NCI-H2107 treated with DMSO at 0.1 percent for 48 hours (cell line): ENCODE results near the gene GFI1.
"Not testable (repeated sequence)": the region's sequence is repeated elsewhere in the genome, so short reads cannot be mapped to it uniquely, and the experiment has no call there.

ENCODE experiments used
- DNase-seq: peaks from one replicate; lab custom pipeline; 2025; ENCODE audit not compliant: unreplicated experiment; lab: John Stamatoyannopoulos, UW

Gene GFI1

DNA sequence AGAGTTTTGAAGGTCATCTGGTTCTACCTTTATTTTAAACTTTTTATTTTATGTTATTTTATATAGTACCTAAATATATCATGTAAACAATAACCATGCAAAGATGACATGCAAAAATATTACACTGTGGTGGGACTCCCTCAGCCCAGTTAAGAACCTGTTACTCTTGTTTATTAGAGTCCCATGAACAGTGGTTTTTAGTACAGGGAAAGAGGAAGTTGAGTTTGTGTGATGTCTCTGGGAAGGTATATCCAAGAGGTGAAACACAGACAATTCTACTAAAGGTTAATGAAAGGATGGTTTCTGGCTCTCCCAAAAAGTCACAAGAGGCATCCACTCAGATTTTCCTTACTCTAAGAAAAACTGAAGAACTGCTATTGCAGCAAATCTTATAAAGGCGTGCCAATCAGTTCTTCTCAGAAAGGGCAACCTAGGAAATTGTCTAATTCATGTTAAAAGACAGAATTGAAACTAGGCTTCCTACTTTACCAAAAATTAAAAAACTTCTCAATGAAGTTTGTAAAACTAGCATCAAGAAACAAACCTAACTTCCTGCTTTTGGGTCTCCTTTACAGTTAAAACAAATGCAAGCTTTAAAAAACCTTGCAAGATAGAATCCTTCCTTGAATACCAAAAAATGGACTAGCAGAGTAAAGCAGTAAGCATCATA is 19.9 kb downstream of the GFI1 start:
- no peak for DNase-seq

DNA sequence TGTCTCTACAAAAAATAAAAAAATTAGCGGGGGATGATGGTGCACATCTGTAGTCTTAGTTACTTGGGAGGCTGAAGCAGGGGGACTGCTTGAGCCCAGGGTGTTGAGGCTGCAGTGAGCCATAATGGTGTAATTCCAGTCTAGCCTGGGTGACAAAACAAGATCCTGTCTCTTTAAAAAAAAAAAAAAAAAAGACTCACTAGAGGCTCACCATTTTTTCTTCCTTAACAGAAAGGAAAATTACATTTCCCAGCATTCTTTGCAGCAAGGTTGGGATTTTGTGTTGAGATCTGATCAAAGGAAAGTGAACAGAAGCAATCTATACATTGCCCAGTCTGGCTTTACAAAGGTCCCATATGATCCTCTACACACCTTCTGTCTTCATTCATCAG is 21.5 kb downstream of the GFI1 start:
- no peak for DNase-seq

DNA sequence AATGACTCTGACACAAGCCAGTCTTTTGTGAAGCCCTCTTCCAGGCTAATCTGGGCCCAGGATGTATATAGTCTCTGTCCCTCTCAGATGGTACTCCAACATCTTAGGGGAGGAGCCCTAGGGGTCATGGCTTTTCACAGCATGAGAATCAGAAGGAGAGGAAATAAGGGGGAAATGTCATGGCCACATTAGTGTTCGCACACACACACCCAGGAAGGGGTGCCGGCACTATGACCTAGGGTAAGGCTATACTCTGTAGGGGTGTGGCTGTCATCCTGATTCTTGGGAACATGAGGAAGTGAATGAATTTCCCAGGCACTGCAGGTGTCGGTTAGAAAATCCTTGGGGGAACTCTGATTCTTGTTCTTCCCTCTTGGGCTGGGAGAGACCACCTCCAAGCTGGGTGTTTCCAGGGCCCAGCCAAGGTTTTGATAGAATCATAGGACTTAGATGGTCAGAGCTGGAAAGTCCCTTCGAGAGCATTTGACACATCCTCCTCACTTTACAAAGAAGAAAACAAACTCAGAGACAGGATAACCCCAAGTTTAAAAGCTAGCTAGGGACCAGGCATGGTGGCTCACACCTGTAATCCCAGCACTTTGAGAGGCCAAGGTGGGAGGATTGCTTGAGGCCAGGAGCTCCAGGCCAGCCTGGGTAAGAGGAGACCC is 22.0 kb downstream of the GFI1 start:
- DNase-seq: no peak

- peak; percentile 97 for DNase-seq
Measured at GRCh38 chr1:92461364-92462097, 25.2 kb downstream of the GFI1 start.

- DNase-seq: no peak
Measured at GRCh38 chr1:92459871-92460320, 26.8 kb downstream of the GFI1 start.

- DNase-seq: no peak
Measured at GRCh38 chr1:92458146-92458545, 28.6 kb downstream of the GFI1 start.

- DNase-seq: no peak
Measured at GRCh38 chr1:92447976-92448375, 38.7 kb downstream of the GFI1 start.

DNA sequence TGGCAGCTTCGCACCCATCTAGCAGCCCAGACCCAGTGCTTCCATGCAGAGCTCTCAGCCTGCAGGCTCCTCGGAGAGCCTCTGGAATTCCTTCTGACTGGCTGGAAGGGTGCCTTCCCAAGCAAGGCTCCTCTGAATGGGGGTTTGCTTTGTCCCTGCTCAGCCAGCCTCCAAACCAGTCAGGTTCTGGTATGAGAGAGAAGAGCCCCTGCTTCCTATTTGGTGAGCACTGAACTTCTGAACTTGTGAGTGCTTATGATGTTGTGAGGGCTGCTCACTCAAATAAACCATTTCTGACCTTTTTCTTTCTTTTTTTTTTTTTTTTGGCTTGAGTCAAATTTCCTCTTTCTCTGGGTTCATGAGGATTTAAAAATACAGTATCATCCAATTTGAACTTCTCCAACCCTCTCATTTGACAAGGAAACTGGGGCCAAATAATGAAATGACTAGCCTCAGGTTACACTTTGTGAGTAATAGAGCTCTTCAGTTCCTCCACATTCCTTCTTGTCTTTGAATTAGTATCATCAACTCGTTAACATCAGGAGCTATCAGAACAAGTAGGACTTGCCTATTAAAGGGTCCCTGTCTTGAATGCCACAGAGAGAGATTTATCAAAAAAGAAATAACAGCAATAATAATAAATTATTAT is 39.6 kb downstream of the GFI1 start:
- DNase-seq: no peak

DNA sequence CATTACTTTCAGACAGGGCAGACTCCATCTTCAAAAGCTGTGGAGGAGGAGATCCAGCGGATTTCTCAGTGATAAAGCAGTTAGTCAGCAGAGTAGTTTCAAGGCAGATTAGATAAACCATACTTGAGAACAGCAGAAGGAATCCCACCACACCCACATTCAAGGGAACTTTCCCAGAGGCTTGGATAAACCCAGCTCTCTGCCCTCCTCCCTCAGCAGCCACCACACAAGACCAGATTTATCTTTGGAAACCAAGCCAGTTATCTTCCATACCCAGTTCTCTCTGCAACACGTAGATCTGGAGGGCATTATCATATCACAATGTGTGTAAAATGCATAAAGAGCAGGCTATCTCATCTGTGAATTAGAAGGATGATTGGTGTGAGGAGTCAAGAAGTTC is 40.2 kb downstream of the GFI1 start:
- no peak for DNase-seq

- no peak for DNase-seq
Measured at GRCh38 chr1:92445865-92446264, 40.9 kb downstream of the GFI1 start.

- no peak for DNase-seq
Measured at GRCh38 chr1:92444351-92444750, 42.4 kb downstream of the GFI1 start.

- no peak for DNase-seq
Measured at GRCh38 chr1:92443893-92444292, 42.8 kb downstream of the GFI1 start.

GRCh38 chr1:92442351-92442750 is 44.4 kb downstream of the GFI1 start:
- no peak for DNase-seq

GRCh38 chr1:92441697-92442342 is 44.9 kb downstream of the GFI1 start:
- DNase-seq: no peak

- no peak for DNase-seq
Measured at GRCh38 chr1:92441316-92441696, 45.4 kb downstream of the GFI1 start.

GRCh38 chr1:92439291-92439690 is 47.4 kb downstream of the GFI1 start:
- no peak for DNase-seq

DNA sequence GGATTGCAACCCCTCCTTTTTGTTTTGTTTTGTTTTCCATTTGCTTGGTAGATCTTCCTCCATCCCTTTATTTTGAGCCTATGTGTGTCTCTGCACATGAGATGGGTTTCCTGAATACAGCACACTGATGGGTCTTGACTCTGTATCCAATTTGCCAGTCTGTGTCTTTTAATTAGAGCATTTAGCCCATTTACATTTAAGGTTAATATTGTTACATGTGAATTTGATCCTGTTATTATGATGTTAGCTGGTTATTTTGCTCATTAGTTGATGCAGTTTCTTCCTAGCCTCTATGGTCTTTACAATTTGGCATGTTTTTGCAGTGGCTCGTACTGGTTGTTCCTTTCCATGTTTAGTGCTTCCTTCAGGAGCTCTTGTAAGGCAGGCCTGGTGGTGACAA is 52.2 kb downstream of the GFI1 start:
- not testable (repeated sequence) for DNase-seq

DNA sequence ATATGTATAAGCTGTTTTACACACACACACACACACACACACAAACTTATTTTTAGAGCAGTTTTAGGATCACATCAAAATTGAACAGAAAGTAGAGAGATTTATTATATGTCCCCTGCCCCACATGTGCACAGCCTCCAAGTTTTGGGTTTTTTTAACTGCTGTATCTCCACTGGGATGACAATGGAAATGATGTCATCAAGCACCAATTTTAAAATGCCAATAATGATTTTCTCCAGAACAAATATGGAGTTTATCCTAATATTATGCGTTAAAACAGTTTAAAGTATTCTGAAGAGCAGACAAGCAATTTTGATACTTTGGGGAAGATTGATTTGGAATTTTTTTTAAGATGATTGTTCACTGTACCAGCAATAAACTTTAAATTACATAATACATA is 56.7 kb downstream of the GFI1 start:
- no peak for DNase-seq

DNA sequence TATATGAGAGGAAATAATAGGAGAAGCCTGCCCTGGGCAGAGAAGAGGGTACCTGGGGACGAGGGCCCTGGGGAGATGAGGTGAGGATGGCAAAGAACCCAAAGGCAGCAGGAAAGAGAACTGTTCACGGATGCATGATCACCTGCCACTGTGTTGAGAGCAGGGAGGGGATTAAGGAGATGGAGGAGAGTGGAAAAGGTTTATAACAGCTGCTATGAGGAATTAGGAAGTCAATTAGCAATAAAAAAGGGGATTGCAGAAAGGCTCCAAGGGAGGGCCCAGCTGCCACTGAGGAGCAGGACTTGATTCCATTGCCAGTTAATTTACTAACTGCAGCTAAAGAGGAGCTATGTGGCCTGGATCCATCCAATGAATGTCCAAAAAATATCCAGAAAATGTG is 61.1 kb downstream of the GFI1 start:
- peak; percentile 51 for DNase-seq
